ENCODE results near the gene ST7L. TPM values are rescaled to one million over a fixed set of nuclear protein-coding genes. Genes with fewer than 3 reads are reported as not detected.

The ST7L gene
- total and polyA plus RNA-seq, 2 of the 4 experiments (the other 2 are of a cell fraction): 7.7 to 14.7 TPM

DNA sequence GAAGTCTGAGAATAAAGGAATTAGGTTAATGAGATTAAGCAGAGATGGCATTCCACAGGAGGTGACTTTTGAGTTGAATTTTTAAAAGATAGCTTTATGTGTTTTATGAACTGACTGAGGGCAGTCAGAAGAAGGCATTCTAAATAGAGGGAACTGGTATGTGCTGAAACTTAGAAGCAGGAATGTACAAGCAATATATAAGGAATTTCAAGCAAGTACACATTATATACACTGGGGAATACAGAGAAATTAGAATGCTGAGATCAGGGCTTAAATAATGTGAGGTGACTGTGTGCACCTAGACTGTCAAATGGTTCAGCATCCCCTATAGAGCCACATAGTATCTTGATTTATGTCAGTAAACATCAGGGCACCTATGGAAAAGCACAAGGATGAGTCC, 90.9 kb downstream of the ST7L start:
- DNase-seq (peak; percentile 31), ATAC-seq (ENCODE audit: low read depth) (peak; percentile 64)
- peaks cover 0 to 3% of the 10 kb centered on the region in 2 experiments; a peak in 1 of 4 replicates for H3K79me1 ChIP-seq (ENCODE audit: low read depth in 1 of 2, low read length in 2 of 2)
- peak overlapping the region; percentile 98 for H2BK5ac ChIP-seq (ENCODE audit: low read depth, low read length, poor library complexity, severe bottlenecking)
- CTCF ChIA-PET: interaction anchor here (1.5 kb wide), 1 partner anchor 26 kb away, joined by 4 read pairs; no protein-coding TSS in a partner anchor
- H4K91ac ChIP-seq (ENCODE audit: insufficient read depth, low read depth, low read length): peak overlapping the region; percentile 30; the same call in 1 of the 2 replicates
- no peak overlapping the region; the same call in 1 of the 2 replicates for H3K4ac ChIP-seq (ENCODE audit: low read depth, low read length)
- H3K14ac ChIP-seq (replicated peaks; ENCODE audit: low read depth, low read length): 0 out of 2 replicates have a peak overlapping the region, but pooled peaks have one; percentile 8
- peak overlapping the region; percentile 39; the same call in 1 of the 2 replicates for H2BK120ac ChIP-seq (ENCODE audit: low read depth, low read length)
- in situ Hi-C loops (cut with MboI; ENCODE audit: low sequenced_read_pairs) (no loop called here), dilution Hi-C loops (cut with HindIII; ENCODE audit: low sequenced_read_pairs, unreplicated experiment) (no loop called here), intact Hi-C loops (cut with micrococcal nuclease) (no loop called here)
- H4K5ac ChIP-seq (ENCODE audit: low read depth, low read length): peak overlapping the region; percentile 85; the same call in 1 of the 2 replicates
- no peaks in the 10 kb centered on the region for H3K9me3 ChIP-seq (ENCODE audit: control insufficient read depth, insufficient read depth, low read length)
- H3K18ac ChIP-seq (ENCODE audit: low read depth, low read length): peak overlapping the region; percentile 89
- no peak overlapping the region for H3K9ac ChIP-seq (ENCODE audit: low read depth, low read length)
- no peak overlapping the region for H2AFZ ChIP-seq (replicated peaks; ENCODE audit: low read length, poor library complexity)
- peak overlapping the region; percentile 41; the same call in 1 of the 3 replicates for H2BK15ac ChIP-seq (ENCODE audit: low read depth, low read length)
- H3K27me3 ChIP-seq (ENCODE audit: control insufficient read depth, insufficient read depth, low read length): no peaks in the 10 kb centered on the region
- H4K8ac ChIP-seq (ENCODE audit: low read depth in 2 of 2, low read length in 2 of 2): peak overlapping the region; percentile 17 to 68; a peak in 3 of 4 replicates
- no TSS peak for BruUV-seq (replicated peaks)
- H3K23ac ChIP-seq (ENCODE audit: low read depth, low read length): no peak overlapping the region
- H2BK20ac ChIP-seq (ENCODE audit: low read depth, low read length): no peak overlapping the region
- H3K27ac ChIP-seq (ENCODE audit: insufficient read depth, low read length): peak overlapping the region; percentile 79; the same call in 1 of the 2 replicates
- no peak overlapping the region for H3K56ac ChIP-seq (ENCODE audit: extremely low read depth, insufficient read depth, low read length)
- POLR2A ChIA-PET (ENCODE audit: unreplicated experiment): no interaction called here
- H2AK9ac ChIP-seq (replicated peaks; ENCODE audit: low read depth, low read length, poor library complexity): no peak overlapping the region
- H4K20me1 ChIP-seq (ENCODE audit: insufficient read depth, low read length): no peaks in the 10 kb centered on the region
- H3K36me3 ChIP-seq (ENCODE audit: control insufficient read depth, insufficient read depth, low read length): peaks cover 12% of the 10 kb centered on the region
- H3K4me3 ChIP-seq (ENCODE audit: insufficient read depth, low read depth, low read length): no peak overlapping the region
- peaks cover 32% of the 10 kb centered on the region for H3K4me1 ChIP-seq (ENCODE audit: control insufficient read depth, insufficient read depth, low read length)
- H3K9me1 ChIP-seq (ENCODE audit: insufficient read depth, low read length): peaks cover 12% of the 10 kb centered on the region
- peak overlapping the region; percentile 75 for H3K4me2 ChIP-seq (ENCODE audit: low read depth, low read length)
- peak overlapping the region; percentile 70; the same call in 1 of the 2 replicates for H2AK5ac ChIP-seq (ENCODE audit: low read depth, low read length)
- TF ChIP-seq, protein P1, sequence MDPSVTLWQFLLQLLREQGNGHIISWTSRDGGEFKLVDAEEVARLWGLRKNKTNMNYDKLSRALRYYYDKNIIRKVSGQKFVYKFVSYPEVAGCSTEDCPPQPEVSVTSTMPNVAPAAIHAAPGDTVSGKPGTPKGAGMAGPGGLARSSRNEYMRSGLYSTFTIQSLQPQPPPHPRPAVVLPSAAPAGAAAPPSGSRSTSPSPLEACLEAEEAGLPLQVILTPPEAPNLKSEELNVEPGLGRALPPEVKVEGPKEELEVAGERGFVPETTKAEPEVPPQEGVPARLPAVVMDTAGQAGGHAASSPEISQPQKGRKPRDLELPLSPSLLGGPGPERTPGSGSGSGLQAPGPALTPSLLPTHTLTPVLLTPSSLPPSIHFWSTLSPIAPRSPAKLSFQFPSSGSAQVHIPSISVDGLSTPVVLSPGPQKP (IDR thresholded peaks at IDR 0.05; ENCODE audit: borderline replicate concordance, low read depth, low read length): no peak
- TF ChIP-seq MXI1 (IDR thresholded peaks at IDR 0.05; ENCODE audit: borderline replicate concordance, low read depth, low read length) (no peak), MAFK (IDR thresholded peaks at IDR 0.05; ENCODE audit: low read depth, low read length) (no peak), RAD21 (IDR thresholded peaks at IDR 0.05; ENCODE audit: low read length) (no peak)

Measured in IMR-90 (cell line).